Neural cell (in vitro differentiated cells): ENCODE results near the gene ELFN1. TPM values are rescaled to one million over a fixed set of nuclear protein-coding genes. Genes with fewer than 3 reads are reported as not detected.

Source experiments
- H2AFZ ChIP-seq: fragments of 200-600, 300-800 bp; sonication (generic), shearing (Covaris generic); 2 replicates; pipeline ENCODE4 v1.6.0; 2014; ENCODE audit warnings: low read depth, mild to moderate bottlenecking, antibody characterized with exemption, low read length, moderate library complexity
- H3F3A ChIP-seq: fragments of 200-600 bp; shearing (Covaris generic); 2 replicates; pipeline ENCODE4 v1.6.1; 2016; ENCODE audit warnings: mild to moderate bottlenecking, moderate library complexity, mixed read lengths, antibody characterized with exemption, low read length; ENCODE audit not compliant: insufficient read depth, poor library complexity, severe bottlenecking
- H3K27ac ChIP-seq: fragments of 200-600, 300-800 bp; sonication (generic), shearing (Covaris generic); 2 replicates; pipeline ENCODE4 v1.5.1; 2014; ENCODE audit warnings: mild to moderate bottlenecking, low read length, moderate library complexity
- H3K27me3 ChIP-seq: fragments of 300-800, 200-600 bp; sonication (generic), shearing (Covaris generic); 2 replicates; pipeline ENCODE4 v1.6.0; 2014; ENCODE audit warnings: mild to moderate bottlenecking, low read depth, low read length, moderate library complexity; ENCODE audit not compliant: insufficient read depth
- H3K36me3 ChIP-seq: fragments of 300-800, 200-600 bp; sonication (generic), shearing (Covaris generic); 2 replicates; pipeline ENCODE4 v1.5.1; 2014; ENCODE audit warnings: mild to moderate bottlenecking, antibody characterized with exemption, low read length, moderate library complexity; ENCODE audit not compliant: insufficient read depth
- H3K4me2 ChIP-seq: fragments of 300-800, 200-600 bp; sonication (generic), shearing (Covaris generic); 2 replicates; pipeline ENCODE4 v1.6.0; 2014; ENCODE audit warnings: mild to moderate bottlenecking, low read length
- H3K4me3 ChIP-seq: fragments of 300-800, 200-600 bp; sonication (generic), shearing (Covaris generic); 2 replicates; pipeline ENCODE4 v1.5.1; 2014; ENCODE audit warnings: mild to moderate bottlenecking, low read length, moderate library complexity
- H3K79me2 ChIP-seq: fragments of 200-600 bp; shearing (Covaris generic); replicated peaks from 2 replicates; pipeline ENCODE4 v1.6.0; 2014; ENCODE audit warnings: mild to moderate bottlenecking, low read length, moderate library complexity; ENCODE audit not compliant: insufficient read depth
- H3K9ac ChIP-seq: fragments of 300-800, 200-600 bp; sonication (generic), shearing (Covaris generic); 2 replicates; pipeline ENCODE4 v1.6.1; 2016; ENCODE audit warnings: mild to moderate bottlenecking, low read length, mixed read lengths
- H3K9me2 ChIP-seq: fragments of 200-600 bp; shearing (Covaris generic); 2 replicates; pipeline ENCODE4 v1.6.1; 2016; ENCODE audit warnings: mild to moderate bottlenecking, low read length, mixed read lengths; ENCODE audit not compliant: insufficient read depth
- H3K9me3 ChIP-seq: fragments of 200-600, 300-800 bp; sonication (generic), shearing (Covaris generic); 2 replicates; pipeline ENCODE4 v1.6.1; 2016; ENCODE audit warnings: mild to moderate bottlenecking, mixed run types, low read length, moderate library complexity, mixed read lengths
- H4K20me1 ChIP-seq: fragments of 200-600 bp; shearing (Covaris generic); 2 replicates; pipeline ENCODE4 v1.6.1; 2016; ENCODE audit warnings: mild to moderate bottlenecking, mixed run types; ENCODE audit not compliant: insufficient read depth
- EP300 ChIP-seq: fragments of 450-650 bp; conservative IDR thresholded peaks from 2 replicates; pipeline ENCODE4 v1.6.1; 2014; ENCODE audit warnings: antibody characterized with exemption, mild to moderate bottlenecking, moderate library complexity; ENCODE audit not compliant: poor library complexity, severe bottlenecking
- EZH2 ChIP-seq: fragments of 200-600, 300-800 bp; shearing (Covaris generic), sonication (generic); IDR thresholded peaks from 2 replicates; pipeline ENCODE4 v1.6.1; 2014; ENCODE audit warnings: antibody characterized with exemption, low read length, borderline replicate concordance, mild to moderate bottlenecking; ENCODE audit not compliant: insufficient read depth, poor library complexity, severe bottlenecking
- MXI1 ChIP-seq: fragments of 450-650 bp; conservative IDR thresholded peaks from 2 replicates; pipeline ENCODE4 v1.6.1; 2014; ENCODE audit warnings: antibody characterized with exemption, mild to moderate bottlenecking; ENCODE audit not compliant: poor library complexity, severe bottlenecking
- POLR2AphosphoS5 ChIP-seq: IDR thresholded peaks from 2 replicates; pipeline ENCODE4 v1.6.1; 2012
- RAD21 ChIP-seq: fragments of 450-650 bp; conservative IDR thresholded peaks from 2 replicates; pipeline ENCODE4 v1.6.1; 2014; ENCODE audit warnings: antibody characterized with exemption, mild to moderate bottlenecking, moderate library complexity
- SMC3 ChIP-seq: fragments of 450-650 bp; conservative IDR thresholded peaks from 2 replicates; pipeline ENCODE4 v1.6.1; 2014; ENCODE audit warnings: antibody characterized with exemption, mild to moderate bottlenecking, moderate library complexity; ENCODE audit not compliant: poor library complexity
- TAF1 ChIP-seq: IDR thresholded peaks from 2 replicates; pipeline ENCODE4 v1.6.1; 2012; ENCODE audit warnings: low read depth
- polyA plus RNA-seq: library from polyadenylated mRNA; depleted of rRNA; stranded (reverse); fragments of >200 nt; gene quantifications from 2 replicates; pipeline ENCODE4 v1.2.3, GENCODE V29; 2014
- TF ChIP-seq, protein P1 (sequence below): IDR thresholded peaks from 2 replicates; pipeline ENCODE4 v1.6.1; 2012; ENCODE audit warnings: borderline replicate concordance
- TF ChIP-seq, protein P2 (sequence below): fragments of 450-650 bp; IDR thresholded peaks from 2 replicates; pipeline ENCODE4 v1.5.1; 2014; ENCODE audit warnings: antibody characterized with exemption, mild to moderate bottlenecking, moderate library complexity; ENCODE audit not compliant: poor library complexity, severe bottlenecking

Gene ELFN1
- polyA plus RNA-seq, 1 donor from 2014 or later = 11.8 TPM

DNA sequence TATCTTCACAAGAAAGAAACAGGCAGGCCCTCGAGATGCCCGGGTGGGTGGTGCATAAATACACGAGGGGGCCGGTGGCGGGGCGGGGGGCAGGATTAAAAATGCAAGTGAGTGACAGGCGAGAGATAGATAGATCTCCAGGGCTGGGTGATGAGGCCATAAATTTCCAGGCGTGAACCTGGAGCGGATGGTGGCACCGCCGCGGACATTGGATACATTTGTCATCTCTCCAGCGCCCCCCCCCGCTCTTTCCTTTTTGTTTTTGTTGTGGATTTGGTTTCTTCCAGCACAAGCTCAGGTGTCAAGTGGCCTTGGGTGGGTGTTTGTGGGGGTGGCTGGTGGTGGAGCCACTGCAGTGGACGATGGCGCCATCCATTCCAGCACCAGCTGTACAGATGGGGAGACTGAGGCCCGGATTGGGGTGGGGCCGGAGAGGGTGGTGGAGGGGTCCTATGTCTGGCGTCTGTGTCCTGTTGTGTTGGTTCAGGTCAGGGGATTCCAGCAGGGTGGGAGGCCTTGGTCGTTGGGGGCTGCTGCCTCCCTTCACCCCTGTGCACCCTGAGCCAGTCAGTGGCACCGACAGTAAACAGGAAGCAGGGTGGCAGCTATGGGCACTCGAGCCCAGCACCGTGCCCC is 2.9 kb downstream of the ELFN1 start:
- Histone ChIP-seq H3K36me3 (no peaks in the 10 kb centered on the region), H3K4me3 (no peak overlapping the region), H3K27me3 (no peaks in the 10 kb centered on the region), H3K27ac (no peak overlapping the region), H3K4me2 (no peak overlapping the region), H4K20me1 (no peaks in the 10 kb centered on the region), H3K9me2 (no peaks in the 10 kb centered on the region), H3F3A (no peaks in the 10 kb centered on the region), H3K79me2 (peaks cover 27% of the 10 kb centered on the region), H2AFZ (no peak overlapping the region), H3K9me3 (no peaks in the 10 kb centered on the region), H3K9ac (no peak overlapping the region)
- TF ChIP-seq, protein P1, sequence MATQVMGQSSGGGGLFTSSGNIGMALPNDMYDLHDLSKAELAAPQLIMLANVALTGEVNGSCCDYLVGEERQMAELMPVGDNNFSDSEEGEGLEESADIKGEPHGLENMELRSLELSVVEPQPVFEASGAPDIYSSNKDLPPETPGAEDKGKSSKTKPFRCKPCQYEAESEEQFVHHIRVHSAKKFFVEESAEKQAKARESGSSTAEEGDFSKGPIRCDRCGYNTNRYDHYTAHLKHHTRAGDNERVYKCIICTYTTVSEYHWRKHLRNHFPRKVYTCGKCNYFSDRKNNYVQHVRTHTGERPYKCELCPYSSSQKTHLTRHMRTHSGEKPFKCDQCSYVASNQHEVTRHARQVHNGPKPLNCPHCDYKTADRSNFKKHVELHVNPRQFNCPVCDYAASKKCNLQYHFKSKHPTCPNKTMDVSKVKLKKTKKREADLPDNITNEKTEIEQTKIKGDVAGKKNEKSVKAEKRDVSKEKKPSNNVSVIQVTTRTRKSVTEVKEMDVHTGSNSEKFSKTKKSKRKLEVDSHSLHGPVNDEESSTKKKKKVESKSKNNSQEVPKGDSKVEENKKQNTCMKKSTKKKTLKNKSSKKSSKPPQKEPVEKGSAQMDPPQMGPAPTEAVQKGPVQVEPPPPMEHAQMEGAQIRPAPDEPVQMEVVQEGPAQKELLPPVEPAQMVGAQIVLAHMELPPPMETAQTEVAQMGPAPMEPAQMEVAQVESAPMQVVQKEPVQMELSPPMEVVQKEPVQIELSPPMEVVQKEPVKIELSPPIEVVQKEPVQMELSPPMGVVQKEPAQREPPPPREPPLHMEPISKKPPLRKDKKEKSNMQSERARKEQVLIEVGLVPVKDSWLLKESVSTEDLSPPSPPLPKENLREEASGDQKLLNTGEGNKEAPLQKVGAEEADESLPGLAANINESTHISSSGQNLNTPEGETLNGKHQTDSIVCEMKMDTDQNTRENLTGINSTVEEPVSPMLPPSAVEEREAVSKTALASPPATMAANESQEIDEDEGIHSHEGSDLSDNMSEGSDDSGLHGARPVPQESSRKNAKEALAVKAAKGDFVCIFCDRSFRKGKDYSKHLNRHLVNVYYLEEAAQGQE = no peak
- TF ChIP-seq MXI1 (no peak), RAD21 (no peak), TAF1 (no peak), POLR2AphosphoS5 (no peak), EZH2 (no peak), SMC3 (no peak), EP300 (no peak)
- TF ChIP-seq, protein P2, sequence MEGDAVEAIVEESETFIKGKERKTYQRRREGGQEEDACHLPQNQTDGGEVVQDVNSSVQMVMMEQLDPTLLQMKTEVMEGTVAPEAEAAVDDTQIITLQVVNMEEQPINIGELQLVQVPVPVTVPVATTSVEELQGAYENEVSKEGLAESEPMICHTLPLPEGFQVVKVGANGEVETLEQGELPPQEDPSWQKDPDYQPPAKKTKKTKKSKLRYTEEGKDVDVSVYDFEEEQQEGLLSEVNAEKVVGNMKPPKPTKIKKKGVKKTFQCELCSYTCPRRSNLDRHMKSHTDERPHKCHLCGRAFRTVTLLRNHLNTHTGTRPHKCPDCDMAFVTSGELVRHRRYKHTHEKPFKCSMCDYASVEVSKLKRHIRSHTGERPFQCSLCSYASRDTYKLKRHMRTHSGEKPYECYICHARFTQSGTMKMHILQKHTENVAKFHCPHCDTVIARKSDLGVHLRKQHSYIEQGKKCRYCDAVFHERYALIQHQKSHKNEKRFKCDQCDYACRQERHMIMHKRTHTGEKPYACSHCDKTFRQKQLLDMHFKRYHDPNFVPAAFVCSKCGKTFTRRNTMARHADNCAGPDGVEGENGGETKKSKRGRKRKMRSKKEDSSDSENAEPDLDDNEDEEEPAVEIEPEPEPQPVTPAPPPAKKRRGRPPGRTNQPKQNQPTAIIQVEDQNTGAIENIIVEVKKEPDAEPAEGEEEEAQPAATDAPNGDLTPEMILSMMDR = no peak

DNA sequence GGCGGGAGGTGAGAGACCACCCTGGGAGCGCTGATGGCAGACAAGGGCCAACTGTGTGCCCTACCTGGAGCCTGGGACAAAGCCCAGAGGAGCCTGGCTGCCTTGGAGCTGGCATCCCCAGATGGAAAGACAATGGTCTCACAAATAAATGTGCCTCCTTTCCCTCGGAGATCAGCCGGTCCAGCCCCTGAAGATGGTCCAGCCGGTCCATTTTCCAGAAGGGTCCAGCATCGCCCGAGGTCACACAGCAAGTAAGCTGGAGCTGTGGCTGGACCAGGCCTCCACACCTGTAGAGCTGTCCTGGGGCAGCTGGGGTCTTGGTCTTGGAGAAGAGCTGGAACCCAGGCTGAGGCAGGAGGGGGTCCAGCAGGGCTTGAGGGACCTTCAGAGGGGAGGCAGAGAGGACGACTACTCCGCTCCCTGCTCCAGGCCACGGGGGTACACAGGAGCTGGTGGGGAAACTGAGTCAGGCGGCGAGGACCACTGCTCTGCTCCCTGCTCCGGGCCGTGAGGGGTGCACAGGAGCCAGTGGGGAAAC is 3.6 kb downstream of the ELFN1 start:
- Histone ChIP-seq H2AFZ (no peak overlapping the region), H3K9ac (no peak overlapping the region), H3K27ac (no peak overlapping the region), H3K79me2 (peaks cover 30% of the 10 kb centered on the region), H4K20me1 (no peaks in the 10 kb centered on the region), H3K9me3 (no peaks in the 10 kb centered on the region), H3K4me2 (no peak overlapping the region), H3K36me3 (no peaks in the 10 kb centered on the region), H3K9me2 (no peaks in the 10 kb centered on the region), H3K4me3 (no peak overlapping the region), H3F3A (no peaks in the 10 kb centered on the region), H3K27me3 (no peaks in the 10 kb centered on the region)
- TF ChIP-seq MXI1 (no peak), EZH2 (no peak), TAF1 (no peak), POLR2AphosphoS5 (no peak), EP300 (no peak), RAD21 (no peak), SMC3 (no peak)
- TF ChIP-seq, protein P1 = no peak
- TF ChIP-seq, protein P2 = no peak
